Breast epithelium (tissue), 3 donors: ENCODE measurements around the gene RTEL1.

ENCODE experiments used
- CTCF ChIP-seq, 3 donors: fragments of 450-650 bp; IDR thresholded peaks; one replicate each; pipeline ENCODE4 v1.5.1; 2016 to 2017; ENCODE audit warnings: antibody characterized with exemption in 3 of 3, mild to moderate bottlenecking in 3 of 3, moderate library complexity in 3 of 3
- POLR2A ChIP-seq: fragments of 450-650 bp; IDR thresholded peaks from one replicate; pipeline ENCODE4 v1.6.1; 2016; ENCODE audit warnings: antibody characterized with exemption, mild to moderate bottlenecking, moderate library complexity
- POLR2AphosphoS5 ChIP-seq, 3 donors: sonication (generic); formaldehyde crosslinking; IDR thresholded peaks; one replicate each; pipeline ENCODE4 v1.6.1; 2017; ENCODE audit warnings: antibody characterized with exemption in 3 of 3

GRCh38 chr20:63662813-63663189, 4.7 kb downstream of the RTEL1 start:
- no peak for TF ChIP-seq CTCF (IDR thresholded peaks at IDR 0.05)
- no peak for TF ChIP-seq POLR2AphosphoS5 (IDR thresholded peaks at IDR 0.05)
- no peak for TF ChIP-seq POLR2A
